HG03520 (cell line): ENCODE results near the gene ICE1.
"Not testable (repeated sequence)": the region's sequence is repeated elsewhere in the genome, so short reads cannot be mapped to it uniquely, and the experiment has no call there.

Experiments used
- ATAC-seq: cut with Tn5 transposase; IDR thresholded peaks from one replicate; pipeline ENCODE4 v1.9.1; 2021; ENCODE audit warnings: mild to moderate bottlenecking, moderate library complexity; ENCODE audit not compliant: unreplicated experiment

ICE1 gene

GRCh38 chr5:5395093-5395492, 27.4 kb upstream of the ICE1 start:
- ATAC-seq = not testable (repeated sequence)

DNA sequence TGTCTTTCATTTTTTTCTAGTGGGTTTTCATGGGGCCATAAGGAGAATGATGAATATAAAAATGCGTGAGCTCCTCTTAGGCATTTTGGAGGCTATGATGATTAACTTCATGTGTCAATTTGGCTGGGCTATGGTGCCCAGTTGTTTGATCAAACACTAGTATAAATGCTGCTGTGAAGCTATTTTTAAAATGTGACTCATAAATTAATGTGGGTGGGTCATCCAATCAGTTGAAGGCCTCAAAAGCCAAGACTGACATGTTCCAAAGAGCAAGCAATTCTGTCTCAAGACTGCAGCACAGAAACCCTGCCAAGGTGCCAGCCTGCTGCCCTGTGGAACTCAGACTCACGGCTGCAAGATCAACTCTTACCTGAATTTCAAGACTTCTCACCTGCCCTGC, 24.4 kb upstream of the ICE1 start:
- no peak for ATAC-seq

DNA sequence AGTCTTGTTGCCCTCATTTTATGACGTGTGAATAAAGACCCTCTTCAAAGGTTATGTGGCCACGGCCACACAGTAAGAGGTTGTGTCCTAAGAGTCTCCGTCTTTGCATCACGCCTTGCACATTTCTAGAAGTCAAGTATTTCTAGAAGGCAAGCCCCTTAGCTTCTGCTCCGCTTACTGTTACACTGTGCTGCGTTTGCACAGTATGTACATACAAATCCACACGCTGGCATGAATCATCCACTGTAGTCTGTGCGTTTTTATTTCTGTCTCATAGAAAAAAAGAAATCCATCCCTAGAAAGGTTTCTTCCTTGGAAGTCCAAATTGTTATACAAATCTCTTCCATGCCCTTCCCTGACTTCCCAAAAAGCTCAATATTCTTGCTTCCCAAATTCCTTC, 21.4 kb upstream of the ICE1 start:
- no peak for ATAC-seq

GRCh38 chr5:5403741-5404140, 18.7 kb upstream of the ICE1 start:
- no peak for ATAC-seq

- no peak for ATAC-seq
These were observed 18.1 kb upstream of the ICE1 start for GRCh38 chr5:5404381-5404780.

DNA sequence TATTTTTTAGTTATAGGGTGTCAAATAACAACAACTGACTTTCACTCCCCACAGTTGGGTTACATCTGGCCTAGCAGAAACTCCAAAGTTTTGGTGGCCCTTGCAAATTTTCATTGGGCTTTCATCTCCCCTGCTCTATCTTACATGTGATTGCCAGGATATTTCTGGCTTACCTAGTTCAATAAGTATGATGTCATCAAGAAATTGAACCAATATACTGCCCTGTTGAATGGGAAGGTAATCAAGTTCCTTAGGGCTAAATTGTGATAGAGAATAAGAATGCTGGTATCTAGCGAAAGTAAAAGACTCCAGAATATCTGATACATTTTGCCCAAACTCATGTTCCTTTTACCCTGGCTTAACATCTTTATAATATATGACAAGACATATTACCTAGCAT, 17.0 kb upstream of the ICE1 start:
- ATAC-seq = no peak

- no peak for ATAC-seq
These were observed 14.6 kb upstream of the ICE1 start for GRCh38 chr5:5407924-5408323.

DNA sequence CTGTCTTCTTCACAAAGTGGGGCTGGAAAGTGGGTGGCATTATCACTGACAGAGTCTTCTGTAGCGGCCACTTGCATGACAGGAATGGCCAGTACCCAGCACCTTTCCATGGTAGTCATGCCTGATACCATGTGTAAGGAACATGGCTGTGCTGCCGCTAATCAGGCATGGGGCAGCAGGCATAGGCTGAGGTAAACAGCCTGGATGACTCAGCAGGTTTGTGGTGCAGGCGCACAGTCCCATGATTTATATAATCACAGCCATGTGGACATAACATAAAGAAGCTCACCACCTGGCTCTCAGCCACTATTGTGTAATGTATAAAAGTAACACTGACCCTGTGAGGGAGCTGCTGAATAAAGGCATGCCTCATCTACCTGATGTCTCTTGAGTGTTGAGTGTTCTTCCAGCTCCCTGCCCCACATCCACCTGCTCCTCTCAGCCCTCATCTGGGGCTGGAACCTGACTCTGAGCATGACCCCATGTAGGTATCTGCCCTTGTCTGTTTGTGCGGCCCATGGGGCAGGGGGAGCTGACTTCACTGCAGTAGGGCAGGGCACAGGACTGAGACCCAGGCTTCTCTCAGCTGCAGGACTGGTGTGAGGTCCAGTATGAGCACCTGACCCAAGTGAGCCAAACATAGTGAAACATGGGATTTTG, 13.2 kb upstream of the ICE1 start:
- ATAC-seq = no peak

DNA sequence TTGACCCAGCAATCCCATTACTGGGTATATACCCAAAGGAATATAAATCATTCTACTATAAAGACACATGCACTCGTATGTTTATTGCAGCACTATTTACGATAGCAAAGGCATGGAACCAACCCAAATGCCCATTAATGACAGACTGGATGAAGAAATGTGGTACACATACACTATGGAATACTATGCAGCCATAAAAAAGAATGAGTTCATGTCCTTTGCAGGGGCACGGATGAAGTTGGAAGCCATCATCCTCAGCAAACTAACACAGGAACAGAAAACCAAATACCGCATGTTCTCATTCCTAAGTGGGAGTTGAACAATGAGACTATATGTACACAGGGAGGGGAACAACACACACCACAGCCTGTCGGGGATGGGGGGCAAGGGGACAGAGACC, 8.6 kb upstream of the ICE1 start:
- not testable (repeated sequence) for ATAC-seq

GRCh38 chr5:5414999-5415398, 7.5 kb upstream of the ICE1 start:
- no peak for ATAC-seq

DNA sequence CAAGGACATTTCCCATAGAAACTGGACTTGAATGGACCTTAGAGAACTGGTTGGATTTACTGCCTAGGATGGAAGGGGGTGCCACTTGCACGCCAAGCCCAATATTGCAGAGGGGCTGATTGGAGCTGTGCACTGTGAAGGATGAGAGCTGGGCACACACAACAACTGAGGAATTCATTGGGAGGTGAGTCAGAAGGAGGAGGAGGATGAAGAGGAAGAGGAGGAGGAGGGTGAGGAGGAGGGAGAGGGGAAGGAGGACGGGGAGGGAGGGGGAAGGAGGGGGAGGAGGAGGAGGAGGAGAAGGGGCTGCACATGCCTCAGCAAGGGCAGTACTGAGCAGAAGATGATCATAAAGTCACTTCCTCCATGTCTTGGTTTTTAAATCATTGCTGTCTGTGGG, 5.7 kb upstream of the ICE1 start:
- ATAC-seq = no peak

DNA sequence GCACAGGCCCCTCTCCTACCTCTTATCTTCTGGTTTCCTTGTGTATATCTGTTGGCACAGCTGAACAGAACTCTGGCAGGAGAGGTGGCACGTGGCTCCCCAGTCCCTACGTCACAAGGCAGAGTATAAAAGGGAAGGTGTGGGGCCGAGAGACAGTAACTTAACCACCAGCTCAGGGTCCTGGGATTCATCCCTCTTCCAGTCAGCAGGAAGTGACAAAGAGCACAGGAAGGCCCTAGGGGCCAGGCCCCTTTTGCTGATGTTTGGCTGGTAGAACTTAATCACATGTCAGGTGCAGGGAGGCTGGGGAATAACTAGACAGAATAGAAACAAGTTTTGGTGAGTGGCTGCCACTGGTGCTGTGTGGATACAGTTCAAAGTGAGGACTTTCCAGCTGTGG, 4.5 kb upstream of the ICE1 start:
- no peak for ATAC-seq

GRCh38 chr5:5418764-5419163, 3.7 kb upstream of the ICE1 start:
- no peak for ATAC-seq

DNA sequence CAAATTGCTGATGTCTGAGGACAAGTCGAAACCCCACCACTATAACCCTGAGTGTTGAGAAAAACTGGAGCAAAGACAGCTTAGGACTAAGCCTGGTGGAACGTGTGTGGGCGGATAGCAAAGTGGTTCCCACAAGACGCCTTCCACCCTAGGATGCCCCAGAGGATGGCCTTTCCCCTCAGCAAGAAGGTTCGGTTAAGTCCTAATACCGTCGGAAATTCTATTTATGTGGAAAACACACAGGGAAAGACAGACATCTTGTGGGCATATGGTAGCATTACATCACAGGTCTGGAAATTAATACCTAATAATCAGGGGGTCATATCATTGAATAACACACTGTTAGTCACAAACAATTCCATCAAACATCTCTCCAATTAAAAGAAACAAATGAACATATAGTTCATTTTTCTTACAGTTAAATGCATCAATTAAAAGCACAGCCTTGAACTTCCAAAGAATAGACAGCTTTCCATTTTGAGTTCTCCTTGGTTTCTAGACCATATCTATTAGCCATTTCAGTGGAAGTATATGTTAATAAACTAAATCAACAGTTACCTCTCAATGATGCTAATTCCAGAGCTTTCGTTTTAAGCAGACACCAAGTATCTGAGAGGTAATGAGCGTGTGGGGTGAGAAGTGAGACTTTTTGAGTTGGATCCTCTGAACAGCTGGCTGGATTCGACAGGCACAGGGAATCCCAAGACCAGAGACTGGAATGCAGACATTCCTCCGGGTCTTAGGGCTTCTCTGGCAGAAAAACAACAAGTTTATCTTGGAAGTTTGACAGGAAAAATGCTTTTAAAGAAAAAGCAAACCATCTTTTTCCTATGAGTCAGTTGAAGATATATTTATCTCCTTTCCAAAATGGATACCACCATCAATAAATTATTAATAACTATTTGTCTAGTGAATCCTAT, 2.9 kb upstream of the ICE1 start:
- no peak for ATAC-seq

DNA sequence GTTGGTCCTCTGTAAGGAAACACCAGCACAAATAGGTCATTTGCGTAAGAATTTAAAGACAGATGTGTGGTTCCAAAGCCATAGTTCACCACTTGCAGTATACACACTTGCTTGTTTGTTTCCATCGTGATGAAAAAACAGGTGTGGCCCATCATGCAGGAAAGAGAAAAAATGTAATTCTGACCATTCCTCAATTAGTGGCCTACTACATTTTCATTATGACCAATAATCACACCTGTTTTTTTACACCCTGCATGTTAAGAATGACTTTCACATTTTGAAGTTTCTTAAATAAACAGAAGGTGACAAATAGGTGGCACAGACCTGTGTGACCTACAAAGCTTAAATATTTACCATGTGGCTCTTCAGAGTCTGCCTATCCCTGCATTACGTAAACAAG, 2.2 kb upstream of the ICE1 start:
- no peak for ATAC-seq

- ATAC-seq = peak; percentile 19
These were observed 1.1 kb upstream of the ICE1 start for GRCh38 chr5:5421149-5421960.

GRCh38 chr5:5422819-5423515, 490 bp downstream of the ICE1 start:
- peak; percentile 11 for ATAC-seq

DNA sequence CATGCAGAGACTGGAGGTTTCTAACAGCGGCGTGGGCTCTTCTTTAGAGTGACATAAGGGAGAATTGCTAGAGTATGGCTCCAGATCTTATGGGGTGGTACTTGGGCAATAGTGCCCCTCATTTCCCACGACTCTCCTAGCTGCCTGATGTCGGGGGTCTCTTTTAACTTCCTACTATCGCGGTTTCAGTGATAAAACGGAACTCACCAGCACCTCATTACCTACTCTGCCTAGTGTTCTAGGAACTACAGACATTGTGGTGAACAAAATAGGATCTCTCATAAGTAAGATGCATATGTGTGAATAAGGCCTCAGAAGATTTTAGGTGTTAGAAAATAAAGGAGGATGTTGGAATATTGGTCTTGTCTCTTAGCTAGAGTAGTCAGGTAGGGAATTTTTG, 1.1 kb downstream of the ICE1 start:
- ATAC-seq = no peak

- no peak for ATAC-seq
These were observed 2.3 kb downstream of the ICE1 start for GRCh38 chr5:5424736-5425135.

DNA sequence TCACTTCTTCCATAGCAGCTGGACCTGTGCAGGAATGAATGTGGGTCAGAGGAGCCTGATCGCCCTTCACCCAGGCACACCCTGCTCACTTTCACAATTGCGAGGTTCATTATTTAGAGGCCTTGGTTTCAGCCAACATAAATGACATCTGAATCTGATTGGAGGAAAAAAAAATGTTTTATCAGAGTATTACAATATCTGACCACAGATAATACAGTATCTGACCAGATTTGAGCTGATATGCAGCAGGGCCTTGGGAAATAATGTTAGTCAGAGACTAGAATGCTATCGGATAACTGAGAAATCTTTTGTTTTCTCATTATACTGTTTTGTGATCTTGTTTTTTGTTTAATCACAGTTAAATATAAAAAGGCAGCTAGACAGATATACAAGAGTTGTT, 7.7 kb downstream of the ICE1 start:
- no peak for ATAC-seq
